Endodermal cell (in vitro differentiated cells): Measurements from ENCODE around the gene ROBO1. TPM values are rescaled to one million over a fixed set of nuclear protein-coding genes. Genes with fewer than 3 reads are reported as not detected.
A peak's percentile ranks its signal among the peaks of the same experiment; 100 is the strongest.

Experiments used
- DNase-seq: peaks from one replicate; pipeline ENCODE4 v3.0.0-alpha.2; 2017
- H3K27ac ChIP-seq: 2 replicates; pipeline ENCODE4 v1.5.1; 2013; ENCODE audit warnings: mild to moderate bottlenecking, low read depth, low read length, moderate library complexity
- H3K27me3 ChIP-seq: 2 replicates; pipeline ENCODE4 v1.6.1; 2013; ENCODE audit warnings: mild to moderate bottlenecking, low read length, moderate library complexity; ENCODE audit not compliant: insufficient read depth, control insufficient read depth, poor library complexity, severe bottlenecking
- H3K36me3 ChIP-seq: 2 replicates; pipeline ENCODE4 v1.7.0; 2013; ENCODE audit warnings: mild to moderate bottlenecking, low read length, moderate library complexity; ENCODE audit not compliant: control insufficient read depth, insufficient read depth
- H3K4me1 ChIP-seq: one replicate; pipeline ENCODE4 v1.7.0; 2013; ENCODE audit warnings: low read length; ENCODE audit not compliant: control insufficient read depth, insufficient read depth
- H3K4me3 ChIP-seq: 2 replicates; pipeline ENCODE4 v1.5.1; 2013; ENCODE audit warnings: mild to moderate bottlenecking, low read length, moderate library complexity
- H3K9ac ChIP-seq: 2 replicates; pipeline ENCODE4 v1.6.1; 2013; ENCODE audit warnings: mild to moderate bottlenecking, low read length, moderate library complexity; ENCODE audit not compliant: poor library complexity, severe bottlenecking; ENCODE audit errors: extremely low read depth
- H3K9me3 ChIP-seq: 2 replicates; pipeline ENCODE4 v1.6.1; 2013; ENCODE audit warnings: mild to moderate bottlenecking, low read length, moderate library complexity; ENCODE audit not compliant: control insufficient read depth
- H3K27ac Mint-ChIP-seq: 2 replicates; pipeline ENCODE4 v1.8.0; 2020; ENCODE audit warnings: mixed read lengths
- H3K27me3 Mint-ChIP-seq: 2 replicates; pipeline ENCODE4 v1.8.0; 2021; ENCODE audit warnings: mild to moderate bottlenecking, mixed read lengths; ENCODE audit not compliant: insufficient read depth
- H3K36me3 Mint-ChIP-seq: 2 replicates; pipeline ENCODE4 v1.8.0; 2020; ENCODE audit warnings: low read depth, mixed read lengths
- H3K4me1 Mint-ChIP-seq: 2 replicates; pipeline ENCODE4 v1.8.0; 2020; ENCODE audit warnings: mixed read lengths
- H3K4me3 Mint-ChIP-seq: 2 replicates; pipeline ENCODE4 v1.8.0; 2020; ENCODE audit warnings: mild to moderate bottlenecking, moderate library complexity, mixed read lengths
- H3K9me3 Mint-ChIP-seq: 2 replicates; pipeline ENCODE4 v1.8.0; 2020; ENCODE audit warnings: mild to moderate bottlenecking, mixed read lengths
- WGBS, 2 experiments: methylation state at CpG; one replicate each; pipeline versions ENCODE4 v1.1.5 to v1.1.7; 2013; ENCODE audit warnings: missing lambda C conversion rate in 2 of 2, mixed read lengths in 1 of 2; ENCODE audit not compliant: insufficient coverage in 1 of 2, insufficient read length in 1 of 2; 5-methylcytosine and 5-hydroxymethylcytosine counted together
- total RNA-seq, 2 donors: library from RNA; stranded (reverse); fragmentation: NEBNext Ultra II Directional in 1 of 2; extraction: Animal tissue kit (Norgen Biotek cat#: 25700) in 1 of 2; gene quantifications; 2 replicates in 1 of 2; 3 replicates in 1 of 2; pipeline ENCODE4 v1.2.1, GENCODE V29; 2021
- TF ChIP-seq, protein P1 (sequence below): fragments of 200-600 bp; sonication (generic); conservative IDR thresholded peaks from 2 replicates; pipeline ENCODE4 v1.5.0; 2021; ENCODE audit warnings: antibody characterized with exemption, mild to moderate bottlenecking

The ROBO1 gene
- total RNA-seq, 2 donors from 2014 or later, result 74.8 to 75.9 TPM

DNA sequence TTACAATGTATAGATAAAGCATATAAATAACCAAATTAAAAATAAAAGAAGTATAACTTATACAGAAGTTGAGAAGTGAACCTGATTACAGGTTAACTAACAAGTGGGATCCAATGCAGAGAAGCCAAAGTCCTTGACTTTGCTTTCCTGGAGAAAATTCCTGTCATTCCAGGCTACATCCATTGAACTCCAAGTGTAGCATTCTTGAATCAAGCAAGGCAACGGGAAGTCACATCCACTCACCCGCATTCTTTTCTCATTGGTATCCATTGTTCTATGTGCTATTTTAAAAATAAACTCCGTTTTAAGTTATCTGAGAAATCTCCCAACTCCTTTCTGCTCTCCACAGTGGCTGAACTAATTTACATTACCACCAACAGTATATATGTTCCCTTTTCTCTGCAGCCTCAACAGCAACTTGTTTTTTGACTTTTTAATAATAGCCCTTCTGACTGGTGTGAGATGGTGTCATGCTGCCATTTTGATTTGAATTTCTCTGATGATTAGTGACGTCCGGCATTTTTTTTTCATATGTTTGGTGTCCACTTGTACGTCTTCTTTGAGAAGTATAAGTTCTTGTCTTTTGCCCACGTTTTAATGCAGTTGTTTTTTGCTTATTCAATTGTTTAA is 534.3 kb downstream of the ROBO1 start:
- 59 to 89% methylated on average over 2 to 7 of the region's 7 CpGs for WGBS, 2 experiments
- Histone ChIP-seq H3K36me3 (no peaks in the 10 kb centered on the region), H3K27ac (no peak overlapping the region), H3K4me3 (no peak overlapping the region), H3K9me3 (peaks cover 9% of the 10 kb centered on the region), H3K4me1 (no peaks in the 10 kb centered on the region), H3K27me3 (no peaks in the 10 kb centered on the region), H3K9ac (no peak overlapping the region)
- Mint-ChIP-seq H3K27ac (peak overlapping the region; percentile 3), H3K9me3 (peaks cover 10% of the 10 kb centered on the region), H3K36me3 (peaks cover 6% of the 10 kb centered on the region), H3K4me3 (no peak overlapping the region), H3K4me1 (peaks cover 6% of the 10 kb centered on the region), H3K27me3 (no peaks in the 10 kb centered on the region)
- no peak for DNase-seq
- TF ChIP-seq, protein P1, sequence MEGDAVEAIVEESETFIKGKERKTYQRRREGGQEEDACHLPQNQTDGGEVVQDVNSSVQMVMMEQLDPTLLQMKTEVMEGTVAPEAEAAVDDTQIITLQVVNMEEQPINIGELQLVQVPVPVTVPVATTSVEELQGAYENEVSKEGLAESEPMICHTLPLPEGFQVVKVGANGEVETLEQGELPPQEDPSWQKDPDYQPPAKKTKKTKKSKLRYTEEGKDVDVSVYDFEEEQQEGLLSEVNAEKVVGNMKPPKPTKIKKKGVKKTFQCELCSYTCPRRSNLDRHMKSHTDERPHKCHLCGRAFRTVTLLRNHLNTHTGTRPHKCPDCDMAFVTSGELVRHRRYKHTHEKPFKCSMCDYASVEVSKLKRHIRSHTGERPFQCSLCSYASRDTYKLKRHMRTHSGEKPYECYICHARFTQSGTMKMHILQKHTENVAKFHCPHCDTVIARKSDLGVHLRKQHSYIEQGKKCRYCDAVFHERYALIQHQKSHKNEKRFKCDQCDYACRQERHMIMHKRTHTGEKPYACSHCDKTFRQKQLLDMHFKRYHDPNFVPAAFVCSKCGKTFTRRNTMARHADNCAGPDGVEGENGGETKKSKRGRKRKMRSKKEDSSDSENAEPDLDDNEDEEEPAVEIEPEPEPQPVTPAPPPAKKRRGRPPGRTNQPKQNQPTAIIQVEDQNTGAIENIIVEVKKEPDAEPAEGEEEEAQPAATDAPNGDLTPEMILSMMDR, result no peak

DNA sequence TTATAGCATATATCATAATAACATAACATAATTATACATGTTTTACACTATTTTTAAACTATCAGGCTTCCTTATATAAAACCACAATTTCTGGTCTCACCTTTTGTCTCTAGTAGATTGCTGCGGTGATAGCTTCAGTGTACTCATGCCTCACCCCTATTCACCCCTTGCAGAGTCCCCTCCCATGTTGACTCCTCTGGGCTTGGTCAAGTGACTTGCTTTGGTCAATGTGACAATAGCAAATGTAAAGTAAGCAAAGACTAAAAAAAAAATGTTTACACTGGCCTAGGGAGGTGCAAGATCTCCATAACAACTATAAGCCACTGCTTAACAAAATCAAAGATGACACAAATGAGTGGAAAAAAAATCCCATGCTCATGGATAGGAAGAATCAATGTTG is 537.5 kb downstream of the ROBO1 start:
- Mint-ChIP-seq H3K9me3 (peaks cover 10% of the 10 kb centered on the region), H3K4me3 (no peak overlapping the region), H3K27me3 (no peaks in the 10 kb centered on the region), H3K4me1 (peaks cover 6% of the 10 kb centered on the region), H3K36me3 (peaks cover 6% of the 10 kb centered on the region), H3K27ac (no peak overlapping the region)
- H3K9me3 ChIP-seq, result peaks cover 9% of the 10 kb centered on the region
- no peak overlapping the region for H3K4me3 ChIP-seq
- no peaks in the 10 kb centered on the region for H3K4me1 ChIP-seq
- DNase-seq, result no peak
- H3K27me3 ChIP-seq, result no peaks in the 10 kb centered on the region
- H3K36me3 ChIP-seq, result no peaks in the 10 kb centered on the region
- no peak overlapping the region for H3K9ac ChIP-seq
- no peak overlapping the region for H3K27ac ChIP-seq
- 88% methylated on average over 1 of the region's 1 CpG; no CpG with 5 or more reads in 1 of the 2 experiments for WGBS, 2 experiments
- TF ChIP-seq, protein P1, result no peak

DNA sequence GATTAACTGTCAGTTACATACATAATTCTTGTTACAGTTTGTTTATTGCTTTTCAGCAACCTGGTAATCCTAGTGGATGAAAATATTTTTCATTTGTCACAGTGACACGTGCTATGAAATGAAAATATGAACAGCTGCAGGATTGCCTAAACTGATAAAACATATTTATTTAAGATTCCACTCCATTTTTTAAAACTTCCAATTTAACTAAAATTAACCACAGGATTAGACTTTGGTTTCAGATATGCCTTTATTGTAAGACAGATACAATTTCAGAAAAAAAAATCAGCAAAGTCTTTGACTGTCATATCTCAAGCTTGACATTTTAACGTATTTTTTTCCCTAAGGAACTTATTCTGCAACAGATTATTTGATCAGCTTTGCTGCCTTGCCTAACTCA is 550.7 kb downstream of the ROBO1 start:
- no peak overlapping the region for H3K4me3 Mint-ChIP-seq
- TF ChIP-seq, protein P1, result no peak
- no peaks in the 10 kb centered on the region for H3K36me3 ChIP-seq
- H3K9me3 Mint-ChIP-seq, result peaks cover 3% of the 10 kb centered on the region
- DNase-seq, result no peak
- H3K27ac Mint-ChIP-seq, result no peak overlapping the region
- no peak overlapping the region for H3K9ac ChIP-seq
- H3K27me3 Mint-ChIP-seq, result no peaks in the 10 kb centered on the region
- no peak overlapping the region for H3K27ac ChIP-seq
- WGBS, 2 experiments, result 88 to 90% methylated on average over 1 to 2 of the region's 2 CpGs
- H3K4me3 ChIP-seq, result no peak overlapping the region
- no peaks in the 10 kb centered on the region for H3K36me3 Mint-ChIP-seq
- no peaks in the 10 kb centered on the region for H3K9me3 ChIP-seq
- H3K4me1 Mint-ChIP-seq, result peaks cover 12% of the 10 kb centered on the region
- H3K4me1 ChIP-seq, result peaks cover 8% of the 10 kb centered on the region
- no peaks in the 10 kb centered on the region for H3K27me3 ChIP-seq
